Hepatocyte (in vitro differentiated cells): Measurements from ENCODE around the gene IP6K1.

Experiments used
- EZH2 ChIP-seq: fragments of 200-600 bp; sonication (generic); IDR thresholded peaks from 2 replicates; pipeline ENCODE4 v1.6.1; 2016; ENCODE audit warnings: antibody characterized with exemption, mild to moderate bottlenecking, borderline replicate concordance
- EZH2phosphoT487 ChIP-seq: fragments of 200-600 bp; sonication (generic); IDR thresholded peaks from one replicate; pipeline ENCODE4 v1.6.1; 2018; ENCODE audit warnings: antibody characterized with exemption, mild to moderate bottlenecking, low read depth, moderate library complexity; ENCODE audit not compliant: unreplicated experiment, severe bottlenecking
- TF ChIP-seq, protein P1 (sequence below): fragments of 200-600 bp; sonication (generic); IDR thresholded peaks from 2 replicates; pipeline ENCODE4 v1.5.1; 2016; ENCODE audit warnings: antibody characterized with exemption, mild to moderate bottlenecking; ENCODE audit not compliant: poor library complexity

DNA sequence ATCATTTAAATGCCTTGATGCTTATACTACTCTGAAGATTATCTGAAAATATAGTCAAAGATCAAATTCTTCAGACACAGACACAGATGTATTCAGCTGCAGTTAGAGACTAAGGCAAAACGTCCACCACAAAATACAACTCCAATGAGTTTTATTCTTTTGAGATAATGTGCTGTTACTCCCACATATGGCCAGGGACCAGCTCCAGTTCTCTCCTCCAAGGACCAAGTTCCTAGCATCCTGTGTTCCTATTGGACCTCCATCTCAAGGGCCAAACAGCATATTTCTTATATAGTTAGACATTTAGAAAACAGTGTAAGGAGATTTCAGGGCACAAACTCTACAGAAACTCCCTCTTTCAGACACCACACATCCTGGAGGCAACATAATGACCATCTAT lies 27.1 kb downstream of the IP6K1 start:
- TF ChIP-seq, protein P1, sequence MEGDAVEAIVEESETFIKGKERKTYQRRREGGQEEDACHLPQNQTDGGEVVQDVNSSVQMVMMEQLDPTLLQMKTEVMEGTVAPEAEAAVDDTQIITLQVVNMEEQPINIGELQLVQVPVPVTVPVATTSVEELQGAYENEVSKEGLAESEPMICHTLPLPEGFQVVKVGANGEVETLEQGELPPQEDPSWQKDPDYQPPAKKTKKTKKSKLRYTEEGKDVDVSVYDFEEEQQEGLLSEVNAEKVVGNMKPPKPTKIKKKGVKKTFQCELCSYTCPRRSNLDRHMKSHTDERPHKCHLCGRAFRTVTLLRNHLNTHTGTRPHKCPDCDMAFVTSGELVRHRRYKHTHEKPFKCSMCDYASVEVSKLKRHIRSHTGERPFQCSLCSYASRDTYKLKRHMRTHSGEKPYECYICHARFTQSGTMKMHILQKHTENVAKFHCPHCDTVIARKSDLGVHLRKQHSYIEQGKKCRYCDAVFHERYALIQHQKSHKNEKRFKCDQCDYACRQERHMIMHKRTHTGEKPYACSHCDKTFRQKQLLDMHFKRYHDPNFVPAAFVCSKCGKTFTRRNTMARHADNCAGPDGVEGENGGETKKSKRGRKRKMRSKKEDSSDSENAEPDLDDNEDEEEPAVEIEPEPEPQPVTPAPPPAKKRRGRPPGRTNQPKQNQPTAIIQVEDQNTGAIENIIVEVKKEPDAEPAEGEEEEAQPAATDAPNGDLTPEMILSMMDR = no peak
- TF ChIP-seq EZH2phosphoT487 = no peak
- no peak for TF ChIP-seq EZH2
